Measurements from ENCODE around the gene NSUN2. TPM values are rescaled to one million over a fixed set of nuclear protein-coding genes. Genes with fewer than 3 reads are reported as not detected.

Gene NSUN2
- total RNA-seq, 6 experiments from 2014 or later = 59.9 to 67.7 (median 60.5) TPM

- Mint-ChIP-seq H3K4me1 (ENCODE audit: low read depth) (no peaks in the 10 kb centered on the region), H3K27me3 (ENCODE audit: insufficient read depth) (no peaks in the 10 kb centered on the region), H3K36me3 (ENCODE audit: low read depth) (peaks cover 46% of the 10 kb centered on the region), H3K4me3 (no peak overlapping the region), H3K27ac (no peak overlapping the region), H3K9me3 (no peaks in the 10 kb centered on the region)
- no peak for DNase-seq
- no peak for TF ChIP-seq CTCF (IDR thresholded peaks at IDR 0.05)
These were observed 27.9 kb downstream of the NSUN2 start for GRCh38 chr5:6604946-6605345.

GRCh38 chr5:6604341-6604740, 28.5 kb downstream of the NSUN2 start:
- H3K4me1 Mint-ChIP-seq (ENCODE audit: low read depth) = no peaks in the 10 kb centered on the region
- no peak for TF ChIP-seq CTCF (IDR thresholded peaks at IDR 0.05)
- H3K27ac Mint-ChIP-seq = no peak overlapping the region
- H3K9me3 Mint-ChIP-seq = no peaks in the 10 kb centered on the region
- no peaks in the 10 kb centered on the region for H3K27me3 Mint-ChIP-seq (ENCODE audit: insufficient read depth)
- H3K4me3 Mint-ChIP-seq = no peak overlapping the region
- no peak for DNase-seq
- peaks cover 46% of the 10 kb centered on the region for H3K36me3 Mint-ChIP-seq (ENCODE audit: low read depth)

GRCh38 chr5:6603643-6604042, 29.2 kb downstream of the NSUN2 start:
- Mint-ChIP-seq H3K4me1 (ENCODE audit: low read depth) (no peaks in the 10 kb centered on the region), H3K4me3 (no peak overlapping the region), H3K36me3 (ENCODE audit: low read depth) (peaks cover 51% of the 10 kb centered on the region), H3K27me3 (ENCODE audit: insufficient read depth) (no peaks in the 10 kb centered on the region), H3K9me3 (no peaks in the 10 kb centered on the region), H3K27ac (no peak overlapping the region)
- DNase-seq = no peak
- TF ChIP-seq CTCF (IDR thresholded peaks at IDR 0.05) = no peak

- Mint-ChIP-seq H3K36me3 (ENCODE audit: low read depth) (peaks cover 58% of the 10 kb centered on the region), H3K4me3 (no peak overlapping the region)
- TF ChIP-seq CTCF (IDR thresholded peaks at IDR 0.05) = no peak
These were observed 30.4 kb downstream of the NSUN2 start for GRCh38 chr5:6602441-6602840.

GRCh38 chr5:6601816-6602215, 31.0 kb downstream of the NSUN2 start:
- Mint-ChIP-seq H3K27me3 (ENCODE audit: insufficient read depth) (no peaks in the 10 kb centered on the region), H3K27ac (no peak overlapping the region), H3K4me1 (ENCODE audit: low read depth) (no peaks in the 10 kb centered on the region), H3K4me3 (no peak overlapping the region), H3K9me3 (no peaks in the 10 kb centered on the region), H3K36me3 (ENCODE audit: low read depth) (peaks cover 65% of the 10 kb centered on the region)
- TF ChIP-seq CTCF (IDR thresholded peaks at IDR 0.05) = no peak
- no peak for DNase-seq

More at GRCh38 chr5:6602441-6602840, 30.4 kb downstream of the NSUN2 start:
- H3K9me3 Mint-ChIP-seq = no peaks in the 10 kb centered on the region
- no peaks in the 10 kb centered on the region for H3K27me3 Mint-ChIP-seq (ENCODE audit: insufficient read depth)
- no peaks in the 10 kb centered on the region for H3K4me1 Mint-ChIP-seq (ENCODE audit: low read depth)
- no peak overlapping the region for H3K27ac Mint-ChIP-seq
- no peak for DNase-seq

- H3K27ac Mint-ChIP-seq = no peak overlapping the region
- no peaks in the 10 kb centered on the region for H3K27me3 Mint-ChIP-seq (ENCODE audit: insufficient read depth)
- no peak for DNase-seq
- H3K4me1 Mint-ChIP-seq (ENCODE audit: low read depth) = no peaks in the 10 kb centered on the region
- TF ChIP-seq CTCF (IDR thresholded peaks at IDR 0.05) = no peak
- no peaks in the 10 kb centered on the region for H3K9me3 Mint-ChIP-seq
- H3K4me3 Mint-ChIP-seq = no peak overlapping the region
- peaks cover 70% of the 10 kb centered on the region for H3K36me3 Mint-ChIP-seq (ENCODE audit: low read depth)
These were observed 31.6 kb downstream of the NSUN2 start for GRCh38 chr5:6601271-6601670.

All from HFFc6 (cell line).